HEK293T (cell line): ENCODE results near the gene AHDC1.

Source experiments
- ARNT ChIP-seq: fragments of 450-650 bp; IDR thresholded peaks from 2 replicates; pipeline ENCODE4 v1.6.1; 2017; ENCODE audit warnings: mild to moderate bottlenecking
- BHLHE40 ChIP-seq: fragments of 450-650 bp; IDR thresholded peaks from 2 replicates; pipeline ENCODE4 v1.6.1; 2016; ENCODE audit warnings: mild to moderate bottlenecking, moderate library complexity, borderline replicate concordance
- CTBP1 ChIP-seq: fragments of 450-650 bp; IDR thresholded peaks from 2 replicates; pipeline ENCODE4 v1.6.1; 2016; ENCODE audit warnings: borderline replicate concordance
- FOXA1 ChIP-seq: fragments of 450-650 bp; IDR thresholded peaks from 2 replicates; pipeline ENCODE4 v1.6.1; 2016; ENCODE audit warnings: mild to moderate bottlenecking
- FOXK2 ChIP-seq: fragments of 450-650 bp; IDR thresholded peaks from 2 replicates; pipeline ENCODE4 v1.6.1; 2016; ENCODE audit warnings: mild to moderate bottlenecking
- FOXM1 ChIP-seq: fragments of 450-650 bp; IDR thresholded peaks from 2 replicates; pipeline ENCODE4 v1.6.1; 2017; ENCODE audit warnings: mild to moderate bottlenecking, borderline replicate concordance
- L3MBTL2 ChIP-seq: fragments of 450-650 bp; conservative IDR thresholded peaks from 2 replicates; pipeline ENCODE4 v1.6.1; 2016; ENCODE audit warnings: mild to moderate bottlenecking
- LEF1 ChIP-seq: fragments of 450-650 bp; IDR thresholded peaks from 2 replicates; pipeline ENCODE4 v1.6.1; 2017; ENCODE audit warnings: mild to moderate bottlenecking, borderline replicate concordance
- NFRKB ChIP-seq: fragments of 450-650 bp; IDR thresholded peaks from 2 replicates; pipeline ENCODE4 v1.6.1; 2016; ENCODE audit warnings: mild to moderate bottlenecking, moderate library complexity
- PKNOX1 ChIP-seq: fragments of 450-650 bp; IDR thresholded peaks from 2 replicates; pipeline ENCODE4 v1.6.1; 2016
- SP1 ChIP-seq: fragments of 450-650 bp; IDR thresholded peaks from 2 replicates; pipeline ENCODE4 v1.6.1; 2017
- TARDBP ChIP-seq: fragments of 450-650 bp; IDR thresholded peaks from 2 replicates; pipeline ENCODE4 v1.6.1; 2016
- ZNF384 ChIP-seq: fragments of 450-650 bp; IDR thresholded peaks from 2 replicates; pipeline ENCODE4 v1.6.1; 2016

GRCh38 chr1:27601321-27601770, 2.6 kb downstream of the AHDC1 start:
- TF ChIP-seq SP1 (no peak), TARDBP (no peak), PKNOX1 (no peak), NFRKB (no peak), L3MBTL2 (no peak), BHLHE40 (no peak), CTBP1 (no peak), ZNF384 (no peak), ARNT (no peak), FOXM1 (no peak), FOXK2 (no peak), FOXA1 (no peak), LEF1 (no peak)
